GM21529 (cell line): Measurements from ENCODE around the gene OR1F1.
"Not testable (repeated sequence)": the region's sequence is repeated elsewhere in the genome, so short reads cannot be mapped to it uniquely, and the experiment has no call there.

Source experiments
- ATAC-seq: cut with Tn5 transposase; IDR thresholded peaks from one replicate; pipeline ENCODE4 v1.9.1; 2021; ENCODE audit not compliant: unreplicated experiment

OR1F1 gene

DNA sequence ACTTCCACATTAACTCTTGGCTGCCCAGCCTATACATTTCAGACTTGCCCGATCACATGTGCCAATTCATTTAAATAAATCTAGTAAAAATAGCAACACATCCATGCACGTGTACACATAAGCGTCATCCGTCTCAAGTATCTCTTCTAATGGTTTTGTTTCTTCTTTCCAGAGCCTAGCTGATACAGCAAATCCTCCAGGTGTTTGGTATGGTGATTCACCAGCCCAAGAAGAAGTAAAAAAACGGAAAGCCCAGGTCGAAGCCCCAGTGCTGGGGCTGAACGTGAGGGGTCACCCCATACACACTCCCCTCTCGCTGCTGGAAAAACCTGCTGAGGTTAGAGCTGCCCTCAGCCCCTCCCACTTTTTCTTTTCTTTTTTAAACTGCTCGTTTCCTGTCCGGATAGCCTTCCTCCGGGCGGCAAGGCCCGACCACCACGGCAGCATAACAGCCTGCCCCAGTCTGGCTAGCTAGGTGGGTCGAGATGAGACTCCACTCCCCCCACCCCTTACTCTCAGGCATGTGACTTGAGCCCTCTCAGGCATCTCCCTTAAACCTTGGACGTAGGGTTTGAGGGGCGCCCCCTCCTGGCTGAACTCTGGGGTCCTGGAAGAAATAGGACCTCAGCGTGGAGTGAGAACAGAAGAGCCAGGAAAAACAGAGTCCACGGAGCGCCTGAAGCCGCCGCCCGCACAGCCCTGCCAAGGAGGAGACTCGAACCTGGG is 13.9 kb upstream of the OR1F1 start:
- no peak for ATAC-seq

GRCh38 chr16:3174618-3175148 is 13.3 kb upstream of the OR1F1 start:
- no peak for ATAC-seq

- ATAC-seq: no peak
Observed at GRCh38 chr16:3175157-3176093, 12.6 kb upstream of the OR1F1 start.

DNA sequence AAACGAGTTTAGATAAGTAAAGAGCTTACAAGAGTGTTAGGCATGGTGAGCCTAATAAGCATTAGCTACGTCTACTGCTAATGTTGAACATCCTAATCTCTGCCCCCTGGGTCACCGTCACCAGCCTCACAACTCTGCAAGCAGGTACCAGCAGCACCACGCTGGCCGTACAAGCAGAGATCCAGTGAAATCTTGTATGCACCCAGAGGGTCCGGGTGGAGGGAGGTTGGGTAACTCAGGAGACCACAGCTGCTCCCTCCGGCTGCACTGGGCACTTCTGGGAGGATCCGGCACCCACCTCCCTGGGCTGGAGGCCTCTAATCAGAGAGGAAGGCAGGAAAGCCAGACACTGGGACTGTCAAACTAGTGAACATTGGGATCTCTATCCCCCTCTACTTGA is 8.4 kb upstream of the OR1F1 start:
- ATAC-seq: no peak

DNA sequence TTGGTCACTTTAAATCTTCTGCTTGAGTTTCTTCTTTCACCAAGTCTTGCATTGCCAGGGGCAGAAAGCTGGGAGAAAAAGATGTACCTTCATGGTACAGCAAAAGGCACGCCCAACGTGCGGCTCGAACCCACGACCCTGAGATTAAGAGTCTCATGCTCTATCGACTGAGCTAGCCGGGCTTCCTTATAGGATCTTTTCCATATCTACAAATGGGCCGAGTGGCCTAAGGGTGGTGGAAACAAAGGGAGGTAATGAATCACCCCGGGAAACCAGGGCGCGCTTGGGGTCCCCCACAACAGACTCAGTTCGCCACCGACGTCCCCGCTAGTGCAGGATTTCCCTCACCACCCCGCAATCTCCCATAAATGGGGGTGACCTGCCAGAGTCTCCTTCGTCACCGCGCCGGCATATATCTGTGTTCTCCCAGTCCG is 7.5 kb upstream of the OR1F1 start:
- ATAC-seq: no peak

GRCh38 chr16:3182293-3182607 is 5.8 kb upstream of the OR1F1 start:
- ATAC-seq: not testable (repeated sequence)

DNA sequence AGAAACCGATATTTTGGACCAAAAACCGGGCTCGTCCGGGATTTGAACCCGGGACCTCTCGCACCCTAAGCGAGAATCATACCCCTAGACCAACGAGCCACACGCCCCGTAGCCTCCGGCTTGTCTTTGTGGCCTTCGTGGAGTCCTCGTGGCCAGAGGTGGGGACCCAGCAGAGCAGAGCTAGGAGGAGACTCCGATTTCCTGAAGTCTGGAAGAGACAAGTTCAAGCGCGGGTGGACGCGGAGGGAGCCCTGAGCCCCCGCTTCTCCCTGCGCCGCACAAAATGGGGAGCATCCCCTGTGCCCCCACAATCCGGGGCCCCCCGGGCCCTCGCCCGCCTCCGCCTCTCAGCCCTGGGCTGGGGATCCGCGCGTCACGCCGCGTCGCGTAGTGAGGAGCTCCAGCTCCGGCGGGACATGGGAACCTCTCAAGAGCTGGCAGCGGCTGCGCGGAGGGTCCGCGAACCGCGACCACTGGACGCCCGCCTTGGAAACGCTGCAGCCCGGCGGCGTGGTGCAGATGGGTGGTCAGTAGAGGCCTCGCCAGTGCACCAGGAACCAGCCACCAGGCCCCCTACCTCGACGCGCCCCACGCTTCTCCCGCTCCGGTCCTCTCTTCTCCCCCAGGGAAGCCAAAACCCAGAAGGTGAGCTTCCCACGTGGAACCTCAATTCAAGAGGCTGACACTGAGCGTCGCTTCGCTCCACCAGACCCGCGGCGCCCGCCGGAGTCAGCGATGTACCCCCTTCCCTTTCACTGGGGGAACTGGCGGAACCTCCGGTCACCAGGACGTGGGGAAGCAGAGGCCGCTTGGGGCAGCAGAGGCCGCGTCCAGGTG is 5.2 kb upstream of the OR1F1 start:
- ATAC-seq: no peak

GRCh38 chr16:3183445-3184139 is 4.4 kb upstream of the OR1F1 start:
- no peak for ATAC-seq

- ATAC-seq: no peak
Observed at GRCh38 chr16:3186946-3187690, 886 bp upstream of the OR1F1 start.

GRCh38 chr16:3188675-3188924 is 596 bp downstream of the OR1F1 start:
- no peak for ATAC-seq

GRCh38 chr16:3188925-3189825 is 1.2 kb downstream of the OR1F1 start:
- ATAC-seq: no peak

DNA sequence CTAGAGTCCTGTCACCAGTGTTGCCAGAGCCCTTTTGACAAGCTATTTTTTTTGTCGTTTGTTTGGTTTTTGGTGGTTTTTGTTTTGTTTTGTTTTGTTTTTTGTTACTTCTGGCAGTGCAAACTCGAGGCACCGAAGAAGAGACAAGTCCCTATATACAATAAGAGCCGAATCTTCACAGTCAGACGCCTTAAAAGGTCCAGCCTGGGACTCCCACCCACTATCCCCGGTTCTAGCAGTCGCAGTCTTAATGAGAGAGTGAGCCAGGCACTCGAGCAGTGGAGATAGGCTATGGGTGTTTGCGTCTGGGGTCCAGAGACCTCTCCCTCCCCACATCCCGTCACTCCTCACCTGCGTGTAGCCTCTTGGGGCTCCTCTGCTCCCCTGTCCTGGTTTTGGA is 1.9 kb downstream of the OR1F1 start:
- no peak for ATAC-seq

GRCh38 chr16:3190949-3191353 is 2.9 kb downstream of the OR1F1 start:
- ATAC-seq: no peak

DNA sequence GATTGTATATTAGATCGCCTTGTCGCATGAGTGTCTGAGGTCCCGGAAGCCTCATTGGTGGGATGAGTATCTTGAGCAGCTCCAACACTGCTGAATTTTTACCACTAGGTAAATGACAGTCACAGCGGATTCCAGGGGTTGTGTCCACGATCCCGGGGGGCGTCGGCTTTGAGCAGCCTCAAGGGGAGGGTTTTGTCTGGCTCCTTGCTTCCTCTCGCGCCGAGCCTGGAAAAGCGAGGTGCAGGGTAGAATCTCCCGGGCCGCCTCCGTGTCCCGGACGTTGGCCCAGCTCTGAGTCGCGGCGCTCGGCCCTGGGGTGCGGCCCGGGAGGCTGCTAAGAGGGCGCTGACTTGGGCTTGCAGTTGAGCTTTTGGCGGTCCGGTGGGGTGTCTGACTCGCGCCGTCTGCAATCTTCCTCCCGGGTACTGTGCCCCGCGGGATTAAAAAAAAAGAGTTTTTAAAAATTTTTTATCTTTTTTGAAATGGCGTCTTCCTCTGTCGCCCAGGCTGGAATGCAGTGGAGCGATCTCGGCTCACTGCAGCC is 4.5 kb downstream of the OR1F1 start:
- ATAC-seq: no peak

DNA sequence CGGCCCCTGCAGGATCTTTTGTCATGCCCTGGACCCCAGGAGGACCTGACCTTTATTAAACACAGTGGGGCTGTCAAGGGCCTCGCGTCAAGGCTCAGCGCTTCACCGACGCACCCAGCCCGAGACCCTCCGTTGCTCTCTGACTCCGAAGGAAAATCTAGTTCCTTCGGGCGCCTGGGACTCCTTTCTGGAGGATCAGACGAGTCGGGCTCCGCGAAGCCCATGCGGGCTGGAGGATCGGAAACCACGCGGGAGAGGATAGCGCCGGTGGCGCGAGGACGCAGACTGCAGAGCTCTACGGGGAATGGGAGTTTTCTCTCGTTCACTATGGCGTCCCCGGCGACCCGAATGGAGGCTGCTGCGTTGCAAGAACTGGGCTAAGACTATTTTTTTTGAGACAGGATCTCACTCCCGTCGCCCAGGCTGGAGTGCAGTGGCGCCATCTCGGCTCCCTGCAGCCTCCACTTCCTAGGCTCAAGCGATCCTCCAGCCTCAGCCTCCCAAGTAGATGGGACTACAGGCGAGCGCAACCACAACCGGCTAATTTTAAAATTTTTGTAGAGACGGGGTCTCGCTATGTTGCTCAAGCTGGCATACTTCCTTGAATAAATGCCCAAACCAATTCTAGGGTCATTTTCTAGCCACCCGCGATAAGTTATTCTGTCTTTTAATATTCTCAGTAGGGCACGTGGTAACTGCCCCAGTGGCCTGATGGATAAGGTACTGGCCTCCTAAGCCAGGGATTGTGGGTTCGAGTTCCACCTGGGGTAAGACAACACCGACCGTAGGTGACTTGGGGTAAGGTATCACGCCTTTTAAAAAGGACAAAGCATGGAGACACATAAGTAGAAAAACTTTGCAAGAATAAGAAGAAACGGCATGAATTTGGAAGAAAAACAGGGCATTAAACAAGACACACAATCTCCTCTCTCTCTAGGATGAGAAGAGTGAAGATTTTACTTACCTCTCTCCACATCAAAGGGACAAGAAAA is 5.5 kb downstream of the OR1F1 start:
- ATAC-seq: no peak

GRCh38 chr16:3194792-3195191 is 6.8 kb downstream of the OR1F1 start:
- no peak for ATAC-seq

DNA sequence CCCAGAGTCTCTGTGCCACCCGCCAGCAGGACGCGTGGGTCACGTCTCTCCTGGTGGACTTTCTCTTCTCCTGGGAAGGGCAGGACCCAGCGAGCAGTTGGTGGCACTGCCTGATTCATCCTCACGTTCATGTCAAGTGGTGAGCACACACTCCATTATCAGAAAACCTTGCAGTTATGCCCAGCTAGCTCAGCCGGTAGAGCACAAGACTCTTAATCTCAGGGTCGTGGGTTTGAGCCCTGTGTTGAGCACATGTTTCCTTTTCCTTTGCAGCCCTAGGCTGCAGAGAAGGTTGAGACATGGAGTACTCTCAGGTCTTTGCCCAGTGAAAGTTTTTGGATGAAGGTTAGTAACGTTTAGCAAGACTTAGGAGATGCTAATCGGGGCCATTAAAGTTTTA is 8.0 kb downstream of the OR1F1 start:
- ATAC-seq: no peak
